Keratinocyte (primary cell): ENCODE measurements around the gene TCP10L. TPM values are rescaled to one million over a fixed set of nuclear protein-coding genes. Genes with fewer than 3 reads are reported as not detected.

Source experiments
- DNase-seq: peaks from one replicate; pipeline ENCODE4 v3.0.0-alpha.2; 2011; ENCODE audit warnings: low read depth, missing footprints, low spot score
- FAIRE-seq: peaks from 2 replicates; lab custom pipeline; 2011; peaks lifted over from hg19 to GRCh38; lab: Jason Lieb, UNC
- H2AFZ ChIP-seq: 2 replicates; pipeline ENCODE4 v1.6.0; 2012; ENCODE audit warnings: low read length, control low read depth, inconsistent platforms; ENCODE audit not compliant: control insufficient read depth
- H3K27ac ChIP-seq: 2 replicates; pipeline ENCODE4 v1.5.1; 2011; ENCODE audit warnings: low read length; ENCODE audit not compliant: control insufficient read depth, insufficient read depth
- H3K27me3 ChIP-seq: 3 replicates; pipeline ENCODE4 v1.6.0; 2011; ENCODE audit warnings: low read length; ENCODE audit not compliant: control insufficient read depth, insufficient read depth; ENCODE audit errors: extremely low read depth
- H3K36me3 ChIP-seq, 2 experiments: 2 replicates in 1 of 2; 3 replicates in 1 of 2; pipeline ENCODE4 v1.5.1; 2011; ENCODE audit warnings: low read length in 2 of 2, mild to moderate bottlenecking in 1 of 2; ENCODE audit not compliant: control insufficient read depth in 2 of 2, insufficient read depth in 2 of 2; ENCODE audit errors: extremely low read depth in 1 of 2
- H3K4me1 ChIP-seq: 3 replicates; pipeline ENCODE4 v1.5.1; 2011; ENCODE audit warnings: low read length; ENCODE audit not compliant: control insufficient read depth, insufficient read depth; ENCODE audit errors: extremely low read depth
- H3K4me2 ChIP-seq: 3 replicates; pipeline ENCODE4 v1.6.0; 2011; ENCODE audit warnings: low read depth, low read length; ENCODE audit not compliant: control insufficient read depth, insufficient read depth; ENCODE audit errors: extremely low read depth
- H3K4me3 ChIP-seq, 3 experiments: fragments of 200-600 bp in 1 of 3; sonication (generic) in 1 of 3; 2 replicates in 2 of 3; 3 replicates in 1 of 3; pipeline ENCODE4 v1.5.1; 2011 to 2016; ENCODE audit warnings: low read length in 3 of 3, mild to moderate bottlenecking in 3 of 3, control low read depth in 2 of 3, inconsistent platforms in 1 of 3, low read depth in 1 of 3, mixed read lengths in 1 of 3, mixed run types in 1 of 3, moderate library complexity in 1 of 3; ENCODE audit not compliant: control insufficient read depth in 2 of 3, insufficient read depth in 2 of 3; ENCODE audit errors: extremely low read depth in 1 of 3
- H3K79me2 ChIP-seq: 2 replicates; pipeline ENCODE4 v1.6.0; 2012; ENCODE audit warnings: low read length; ENCODE audit not compliant: control insufficient read depth, insufficient read depth
- H3K9ac ChIP-seq: 3 replicates; pipeline ENCODE4 v1.6.0; 2011; ENCODE audit warnings: low read length; ENCODE audit not compliant: control insufficient read depth, insufficient read depth; ENCODE audit errors: extremely low read depth
- H3K9me1 ChIP-seq: 3 replicates; pipeline ENCODE4 v1.6.0; 2011; ENCODE audit warnings: low read length; ENCODE audit not compliant: control insufficient read depth, insufficient read depth; ENCODE audit errors: extremely low read depth
- H3K9me3 ChIP-seq: 2 replicates; pipeline ENCODE4 v1.5.1; 2012; ENCODE audit warnings: low read depth, low read length; ENCODE audit not compliant: control insufficient read depth
- H4K20me1 ChIP-seq: 3 replicates; pipeline ENCODE4 v1.6.0; 2011; ENCODE audit warnings: low read length; ENCODE audit not compliant: control insufficient read depth, insufficient read depth; ENCODE audit errors: extremely low read depth
- CTCF ChIP-seq, 3 experiments: IDR thresholded peaks in 1 of 3; conservative IDR thresholded peaks in 1 of 3; optimal IDR thresholded peaks in 1 of 3; 2 replicates in 2 of 3; 3 replicates in 1 of 3; pipeline versions ENCODE3 to v1.5.1; 2011; ENCODE audit warnings: low read length in 3 of 3, mild to moderate bottlenecking in 3 of 3, moderate library complexity in 2 of 3, control low read depth in 1 of 3, inconsistent platforms in 1 of 3; ENCODE audit not compliant: insufficient read depth in 2 of 3; ENCODE audit errors: extremely low read depth in 1 of 3
- EZH2 ChIP-seq: IDR thresholded peaks from one replicate; pipeline ENCODE4 v1.6.1; 2012; ENCODE audit warnings: inconsistent platforms, mild to moderate bottlenecking, low read length, moderate library complexity
- dilution Hi-C: fragments of 300-500 bp; cut with MboI; formaldehyde crosslinking; loops from one replicate; pipeline ENCODE4 v1.7.0; 2020; ENCODE audit warnings: low sequenced_read_pairs; ENCODE audit not compliant: extremely low pct_ligation_motif_present
- polyA plus RNA-seq, 5 experiments: library from polyadenylated mRNA; depleted of rRNA in 3 of 5; stranded (reverse) in 3 of 5; stranded (forward) in 1 of 5; unstranded in 1 of 5; fragments of >200 nt; gene quantifications; 1 replicate in 1 of 5; 2 replicates in 3 of 5; 3 replicates in 1 of 5; pipeline versions ENCODE4 v1.2.1 to v1.2.3, GENCODE V29; 2011 to 2012; ENCODE audit warnings: missing spikeins in 2 of 5, low read depth in 1 of 5, low replicate concordance in 1 of 5

Gene TCP10L
- polyA plus RNA-seq, 1 donor (not counting 4 experiments of a cell fraction or from before 2014, with no cell fraction given): 0.25 TPM

- H3K4me3 ChIP-seq: no peak overlapping the region
- H3K27ac ChIP-seq: no peak overlapping the region
- no peak overlapping the region for H2AFZ ChIP-seq
- H3K79me2 ChIP-seq: no peaks in the 10 kb centered on the region
- no peaks in the 10 kb centered on the region for H4K20me1 ChIP-seq
- DNase-seq: no peak
- H3K4me1 ChIP-seq: peaks cover 7% of the 10 kb centered on the region
- dilution Hi-C loops: no loop called here
- H3K36me3 ChIP-seq: no peaks in the 10 kb centered on the region
- H3K27me3 ChIP-seq: no peaks in the 10 kb centered on the region
- no peak overlapping the region for H3K4me2 ChIP-seq
- TF ChIP-seq CTCF (optimal IDR thresholded peaks at IDR 0.05 in 1 of 3, IDR thresholded peaks at IDR 0.05 in 1 of 3, conservative IDR thresholded peaks at IDR 0.05 in 1 of 3; ENCODE audit: extremely low read depth in 1 of 3, insufficient read depth in 2 of 3, low read length in 3 of 3) (no peak), EZH2 (no peak)
- no peaks in the 10 kb centered on the region for H3K9me1 ChIP-seq
- H3K9ac ChIP-seq: no peak overlapping the region
- H3K9me3 ChIP-seq: no peaks in the 10 kb centered on the region
- no peak for FAIRE-seq
Measured at GRCh38 chr21:32534113-32534512, 51.2 kb downstream of the TCP10L start.

GRCh38 chr21:32533611-32534010, 51.7 kb downstream of the TCP10L start:
- no peak overlapping the region for H3K9ac ChIP-seq
- H3K4me2 ChIP-seq: no peak overlapping the region
- no peaks in the 10 kb centered on the region for H3K36me3 ChIP-seq
- FAIRE-seq: no peak
- no peak for DNase-seq
- H4K20me1 ChIP-seq: no peaks in the 10 kb centered on the region
- no peak overlapping the region for H2AFZ ChIP-seq
- no peaks in the 10 kb centered on the region for H3K9me1 ChIP-seq
- no peak overlapping the region for H3K27ac ChIP-seq
- H3K27me3 ChIP-seq: no peaks in the 10 kb centered on the region
- H3K4me1 ChIP-seq: peaks cover 7% of the 10 kb centered on the region
- TF ChIP-seq CTCF (optimal IDR thresholded peaks at IDR 0.05 in 1 of 3, IDR thresholded peaks at IDR 0.05 in 1 of 3, conservative IDR thresholded peaks at IDR 0.05 in 1 of 3; ENCODE audit: extremely low read depth in 1 of 3, insufficient read depth in 2 of 3, low read length in 3 of 3) (no peak), EZH2 (no peak)
- H3K4me3 ChIP-seq: no peak overlapping the region
- dilution Hi-C loops: no loop called here
- no peaks in the 10 kb centered on the region for H3K9me3 ChIP-seq
- no peaks in the 10 kb centered on the region for H3K79me2 ChIP-seq
